Lower lobe of right lung (tissue), 2 donors: ENCODE data around the gene QSOX1. TPM values are rescaled to one million over a fixed set of nuclear protein-coding genes. Genes with fewer than 3 reads are reported as not detected.
A peak's percentile ranks its signal among the peaks of the same experiment; 100 is the strongest.

Experiments
- ATAC-seq, 2 donors: fragments of 200-7000 bp; cut with Tn5 transposase; one replicate each; pipeline ENCODE4 v1.9.1; 2020 to 2022; ENCODE audit warnings: mild to moderate bottlenecking in 2 of 2, moderate library complexity in 2 of 2
- DNase-seq: peaks from one replicate; pipeline ENCODE4 v3.0.0-alpha.2; 2020
- H3K27ac ChIP-seq: fragments of 200-600 bp; one replicate; pipeline ENCODE4 v1.8.0; 2022
- H3K27me3 ChIP-seq: fragments of 200-600 bp; one replicate; pipeline ENCODE4 v1.8.0; 2022; ENCODE audit warnings: low read depth
- H3K36me3 ChIP-seq: fragments of 200-600 bp; one replicate; pipeline ENCODE4 v1.8.0; 2022; ENCODE audit warnings: mild to moderate bottlenecking
- H3K4me1 ChIP-seq: fragments of 200-600 bp; one replicate; pipeline ENCODE4 v1.8.0; 2022
- H3K4me3 ChIP-seq: fragments of 200-600 bp; one replicate; pipeline ENCODE4 v1.8.0; 2022; ENCODE audit warnings: mild to moderate bottlenecking
- H3K9me3 ChIP-seq: fragments of 200-600 bp; one replicate; pipeline ENCODE4 v1.8.0; 2022
- intact Hi-C: fragments of 100-400 bp; cut with DNase I; formaldehyde crosslinking; loops from one replicate; pipeline ENCODE4 v1.11.0; 2022
- total RNA-seq: library from RNA; stranded (reverse); fragmentation: NEBNext Ultra II Directional; extraction: Animal tissue kit (Norgen Biotek cat#: 25700); gene quantifications from one replicate; pipeline ENCODE4 v1.2.1, GENCODE V29; 2021
- TF ChIP-seq, protein P1 (sequence below): fragments of 200-600 bp; IDR thresholded peaks from one replicate; pipeline ENCODE4 v1.8.0; 2022; ENCODE audit warnings: antibody characterized with exemption, mild to moderate bottlenecking
- donor health status: DM: no; HTN: yes; CAD: no; lungs with severe emphysema.

Gene QSOX1
- total RNA-seq, 1 donor from 2014 or later = 241 TPM

DNA sequence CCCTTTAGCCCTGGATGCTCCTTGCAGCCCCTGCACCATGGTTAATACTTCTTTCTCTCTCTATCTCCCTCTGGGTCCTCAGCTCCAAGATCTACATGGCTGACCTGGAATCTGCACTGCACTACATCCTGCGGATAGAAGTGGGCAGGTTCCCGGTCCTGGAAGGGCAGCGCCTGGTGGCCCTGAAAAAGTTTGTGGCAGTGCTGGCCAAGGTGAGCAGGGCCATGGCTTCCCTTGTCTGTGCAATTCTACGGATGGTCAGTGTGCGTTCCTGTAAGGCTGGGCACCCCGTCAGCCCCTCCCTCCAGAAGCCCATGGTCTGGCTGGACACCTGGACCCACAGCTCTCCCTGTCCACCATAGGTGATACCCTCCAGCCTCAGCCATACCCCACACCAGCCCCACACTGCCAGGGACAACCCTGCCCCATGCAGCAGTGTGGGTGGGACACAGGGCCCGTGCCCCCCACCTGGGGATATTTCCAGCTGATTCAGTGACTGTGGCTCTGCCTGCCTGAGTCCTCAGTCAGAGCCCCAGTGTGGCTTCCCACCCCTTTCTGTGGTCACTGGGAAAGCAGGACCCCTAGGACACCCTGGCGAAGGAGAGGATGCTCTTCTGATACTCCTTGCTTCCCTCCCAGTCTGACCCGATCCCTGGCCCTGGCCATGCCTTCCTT is 31.4 kb downstream of the QSOX1 start:
- ATAC-seq = no peak
- no peaks in the 10 kb centered on the region for H3K4me1 ChIP-seq
- H3K27me3 ChIP-seq = no peaks in the 10 kb centered on the region
- H3K27ac ChIP-seq = no peak overlapping the region
- intact Hi-C loops = no loop called here
- H3K4me3 ChIP-seq = no peak overlapping the region
- DNase-seq = peak; percentile 11
- H3K36me3 ChIP-seq = peaks cover 100% of the 10 kb centered on the region
- H3K9me3 ChIP-seq = no peaks in the 10 kb centered on the region
- TF ChIP-seq, protein P1, sequence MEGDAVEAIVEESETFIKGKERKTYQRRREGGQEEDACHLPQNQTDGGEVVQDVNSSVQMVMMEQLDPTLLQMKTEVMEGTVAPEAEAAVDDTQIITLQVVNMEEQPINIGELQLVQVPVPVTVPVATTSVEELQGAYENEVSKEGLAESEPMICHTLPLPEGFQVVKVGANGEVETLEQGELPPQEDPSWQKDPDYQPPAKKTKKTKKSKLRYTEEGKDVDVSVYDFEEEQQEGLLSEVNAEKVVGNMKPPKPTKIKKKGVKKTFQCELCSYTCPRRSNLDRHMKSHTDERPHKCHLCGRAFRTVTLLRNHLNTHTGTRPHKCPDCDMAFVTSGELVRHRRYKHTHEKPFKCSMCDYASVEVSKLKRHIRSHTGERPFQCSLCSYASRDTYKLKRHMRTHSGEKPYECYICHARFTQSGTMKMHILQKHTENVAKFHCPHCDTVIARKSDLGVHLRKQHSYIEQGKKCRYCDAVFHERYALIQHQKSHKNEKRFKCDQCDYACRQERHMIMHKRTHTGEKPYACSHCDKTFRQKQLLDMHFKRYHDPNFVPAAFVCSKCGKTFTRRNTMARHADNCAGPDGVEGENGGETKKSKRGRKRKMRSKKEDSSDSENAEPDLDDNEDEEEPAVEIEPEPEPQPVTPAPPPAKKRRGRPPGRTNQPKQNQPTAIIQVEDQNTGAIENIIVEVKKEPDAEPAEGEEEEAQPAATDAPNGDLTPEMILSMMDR = no peak

DNA sequence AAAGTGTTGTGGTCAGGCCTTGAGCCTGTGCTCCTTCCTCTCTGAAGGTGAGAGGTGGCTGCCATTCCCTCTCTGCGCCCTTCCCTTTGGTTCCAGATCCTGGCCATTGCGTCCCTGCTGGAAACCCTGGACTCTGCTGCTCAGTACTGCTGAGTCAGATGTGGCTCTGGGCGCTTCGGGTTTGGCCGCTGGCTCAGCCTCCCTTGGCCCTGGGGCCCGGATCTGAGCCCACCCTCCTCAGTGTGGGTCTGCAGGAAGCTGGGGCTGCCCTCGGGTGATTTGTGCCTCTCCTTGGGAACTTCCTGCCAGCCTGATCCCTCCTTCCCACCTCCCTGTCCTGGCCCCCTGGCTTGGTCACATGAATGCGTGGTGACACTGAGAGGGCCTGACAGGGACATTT is 32.2 kb downstream of the QSOX1 start:
- intact Hi-C loops = no loop called here
- ATAC-seq (no peak), DNase-seq (no peak)
- Histone ChIP-seq H3K4me3 (no peak overlapping the region), H3K36me3 (peaks cover 100% of the 10 kb centered on the region), H3K4me1 (no peaks in the 10 kb centered on the region), H3K27me3 (no peaks in the 10 kb centered on the region), H3K9me3 (no peaks in the 10 kb centered on the region), H3K27ac (no peak overlapping the region)
- TF ChIP-seq, protein P1 = no peak

- ATAC-seq (no peak), DNase-seq (no peak)
- Histone ChIP-seq H3K9me3 (no peaks in the 10 kb centered on the region), H3K4me3 (no peak overlapping the region), H3K27ac (no peak overlapping the region), H3K4me1 (no peaks in the 10 kb centered on the region), H3K36me3 (peaks cover 100% of the 10 kb centered on the region), H3K27me3 (no peaks in the 10 kb centered on the region)
- intact Hi-C loops = no loop called here
- TF ChIP-seq, protein P1 = no peak
Observed at GRCh38 chr1:180187626-180188025, 33.0 kb downstream of the QSOX1 start.

DNA sequence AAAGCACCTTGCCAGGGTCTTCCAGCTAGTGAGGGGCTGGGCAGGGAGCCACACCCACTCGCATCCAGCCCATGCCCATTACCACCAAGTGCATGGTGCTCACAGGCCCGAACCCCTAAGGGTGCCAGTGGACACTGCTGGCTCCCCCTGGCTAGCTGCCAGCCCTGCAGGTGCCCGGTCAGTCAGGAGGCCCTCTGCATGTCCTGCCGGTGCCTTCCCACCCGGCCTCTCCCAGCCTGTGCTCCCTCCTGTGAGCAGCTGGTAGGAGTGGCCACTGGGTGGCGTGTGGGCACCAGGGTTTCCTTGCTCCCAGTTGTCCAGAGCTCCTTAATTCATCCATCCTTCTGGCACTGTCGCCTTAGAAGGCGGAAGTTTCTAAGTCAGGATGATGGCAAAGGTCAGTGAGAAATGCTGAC is 33.4 kb downstream of the QSOX1 start:
- no peak overlapping the region for H3K27ac ChIP-seq
- no peaks in the 10 kb centered on the region for H3K9me3 ChIP-seq
- no peak for DNase-seq
- H3K27me3 ChIP-seq = no peaks in the 10 kb centered on the region
- H3K4me3 ChIP-seq = no peak overlapping the region
- H3K36me3 ChIP-seq = peaks cover 99% of the 10 kb centered on the region
- ATAC-seq = peak; percentile 46 to 56
- intact Hi-C loops = no loop called here
- TF ChIP-seq, protein P1 = peak; percentile 41
- H3K4me1 ChIP-seq = no peaks in the 10 kb centered on the region

- intact Hi-C loops = no loop called here
- H3K36me3 ChIP-seq = peaks cover 97% of the 10 kb centered on the region
- DNase-seq = no peak
Observed at GRCh38 chr1:180188684-180189175, 34.1 kb downstream of the QSOX1 start.

More at GRCh38 chr1:180188684-180189175, 34.1 kb downstream of the QSOX1 start:
- ATAC-seq = no peak
- TF ChIP-seq, protein P1 = no peak
- no peak overlapping the region for H3K27ac ChIP-seq
- no peaks in the 10 kb centered on the region for H3K4me1 ChIP-seq
- H3K27me3 ChIP-seq = no peaks in the 10 kb centered on the region
- H3K9me3 ChIP-seq = no peaks in the 10 kb centered on the region
- H3K4me3 ChIP-seq = no peak overlapping the region
